OCI-LY1 (cell line): ENCODE data around the gene ANKUB1.

Source experiments
- EZH2 ChIP-seq: fragments of 200-600 bp; sonication (generic), shearing (Covaris generic); IDR thresholded peaks from 2 replicates; pipeline ENCODE4 v1.8.0; 2017; ENCODE audit warnings: borderline replicate concordance, mixed run types, mild to moderate bottlenecking, antibody characterized with exemption, low read length, moderate library complexity, mixed read lengths
- TF ChIP-seq, protein P1 (sequence below): fragments of 200-600 bp; sonication (generic), shearing (Covaris generic); IDR thresholded peaks from 2 replicates; pipeline ENCODE4 v1.5.1; 2017; ENCODE audit warnings: mild to moderate bottlenecking, antibody characterized with exemption, low read length, moderate library complexity, mixed read lengths

DNA sequence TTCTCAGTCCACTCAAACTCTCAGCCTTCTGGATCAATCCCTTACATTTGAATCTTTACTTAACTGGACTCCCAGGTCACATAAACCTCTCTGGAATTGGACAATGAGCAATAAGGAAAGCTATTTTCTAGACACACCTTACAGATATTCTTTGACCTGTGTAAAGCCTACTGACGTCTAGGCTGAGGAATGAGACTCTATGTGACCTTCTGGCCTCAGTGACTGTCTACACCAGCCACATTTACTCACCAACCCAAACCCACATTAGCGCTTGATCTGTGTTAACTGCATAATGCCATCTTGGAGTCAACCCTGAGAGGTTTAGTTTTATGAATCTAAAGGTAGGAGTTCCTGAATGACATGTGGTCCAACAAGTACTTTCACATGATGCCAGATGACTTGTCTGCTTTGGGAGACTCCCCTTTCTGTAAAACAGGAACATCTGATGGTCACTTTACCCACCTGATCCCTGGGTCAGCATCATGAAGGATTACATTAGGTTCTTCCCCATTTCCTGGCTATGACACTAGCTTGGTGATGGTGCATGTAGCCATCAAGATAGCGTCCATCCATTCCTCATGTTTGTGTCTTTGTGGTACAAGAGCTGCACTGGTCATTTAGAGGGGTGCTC is 28.7 kb downstream of the ANKUB1 start:
- TF ChIP-seq, protein P1, sequence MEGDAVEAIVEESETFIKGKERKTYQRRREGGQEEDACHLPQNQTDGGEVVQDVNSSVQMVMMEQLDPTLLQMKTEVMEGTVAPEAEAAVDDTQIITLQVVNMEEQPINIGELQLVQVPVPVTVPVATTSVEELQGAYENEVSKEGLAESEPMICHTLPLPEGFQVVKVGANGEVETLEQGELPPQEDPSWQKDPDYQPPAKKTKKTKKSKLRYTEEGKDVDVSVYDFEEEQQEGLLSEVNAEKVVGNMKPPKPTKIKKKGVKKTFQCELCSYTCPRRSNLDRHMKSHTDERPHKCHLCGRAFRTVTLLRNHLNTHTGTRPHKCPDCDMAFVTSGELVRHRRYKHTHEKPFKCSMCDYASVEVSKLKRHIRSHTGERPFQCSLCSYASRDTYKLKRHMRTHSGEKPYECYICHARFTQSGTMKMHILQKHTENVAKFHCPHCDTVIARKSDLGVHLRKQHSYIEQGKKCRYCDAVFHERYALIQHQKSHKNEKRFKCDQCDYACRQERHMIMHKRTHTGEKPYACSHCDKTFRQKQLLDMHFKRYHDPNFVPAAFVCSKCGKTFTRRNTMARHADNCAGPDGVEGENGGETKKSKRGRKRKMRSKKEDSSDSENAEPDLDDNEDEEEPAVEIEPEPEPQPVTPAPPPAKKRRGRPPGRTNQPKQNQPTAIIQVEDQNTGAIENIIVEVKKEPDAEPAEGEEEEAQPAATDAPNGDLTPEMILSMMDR, result no peak
- no peak for TF ChIP-seq EZH2
